ENCODE measurements around the gene CYFIP2. TPM values are rescaled to one million over a fixed set of nuclear protein-coding genes. Genes with fewer than 3 reads are reported as not detected.

Gene CYFIP2
- total RNA-seq, 1 donor from 2014 or later: 96.8 TPM

DNA sequence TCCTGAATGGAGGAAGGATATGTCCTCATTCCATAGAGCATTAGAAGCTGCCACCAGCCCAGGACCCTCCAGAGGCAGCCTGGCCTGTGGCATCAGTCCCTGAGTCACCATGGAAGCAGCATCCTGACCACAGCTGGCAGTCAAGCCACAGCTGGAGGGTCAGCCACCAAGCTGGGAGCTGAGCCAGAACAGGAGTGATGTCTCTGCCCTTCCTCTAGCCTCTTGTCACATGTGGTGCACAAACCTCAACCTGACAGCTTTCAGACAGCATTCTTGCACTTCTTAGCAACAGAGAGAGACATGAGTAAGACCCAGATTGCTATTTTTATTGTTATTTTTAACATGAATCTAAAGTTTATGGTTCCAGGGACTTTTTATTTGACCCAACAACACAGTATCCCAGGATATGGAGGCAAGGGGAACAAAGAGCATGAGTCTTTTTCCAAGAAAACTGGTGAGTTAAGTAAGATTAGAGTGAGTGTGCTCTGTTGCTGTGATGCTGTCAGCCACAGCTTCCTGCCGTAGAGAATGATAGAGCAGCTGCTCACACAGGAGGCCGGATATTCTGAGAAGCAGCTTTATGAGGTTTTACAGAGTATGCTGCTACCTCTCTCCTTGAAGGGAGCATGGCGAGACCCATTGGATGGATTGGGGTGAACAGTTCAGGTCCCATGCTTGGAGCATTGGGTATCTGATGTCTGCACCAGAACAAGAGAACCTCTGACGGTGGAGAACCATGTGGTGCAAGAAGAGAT, 13.0 kb upstream of the CYFIP2 start:
- H4K20me1 ChIP-seq (ENCODE audit: insufficient read depth, low read length): no peaks in the 10 kb centered on the region
- H3K9me3 ChIP-seq (ENCODE audit: insufficient read depth, low read depth, low read length): no peaks in the 10 kb centered on the region
- FAIRE-seq (no peak), DNase-seq (ENCODE audit: low read depth) (peak; percentile 8)
- no peak for TF ChIP-seq EZH2 (IDR thresholded peaks at IDR 0.05; ENCODE audit: insufficient read depth, low read length)
- TF ChIP-seq, protein P1, sequence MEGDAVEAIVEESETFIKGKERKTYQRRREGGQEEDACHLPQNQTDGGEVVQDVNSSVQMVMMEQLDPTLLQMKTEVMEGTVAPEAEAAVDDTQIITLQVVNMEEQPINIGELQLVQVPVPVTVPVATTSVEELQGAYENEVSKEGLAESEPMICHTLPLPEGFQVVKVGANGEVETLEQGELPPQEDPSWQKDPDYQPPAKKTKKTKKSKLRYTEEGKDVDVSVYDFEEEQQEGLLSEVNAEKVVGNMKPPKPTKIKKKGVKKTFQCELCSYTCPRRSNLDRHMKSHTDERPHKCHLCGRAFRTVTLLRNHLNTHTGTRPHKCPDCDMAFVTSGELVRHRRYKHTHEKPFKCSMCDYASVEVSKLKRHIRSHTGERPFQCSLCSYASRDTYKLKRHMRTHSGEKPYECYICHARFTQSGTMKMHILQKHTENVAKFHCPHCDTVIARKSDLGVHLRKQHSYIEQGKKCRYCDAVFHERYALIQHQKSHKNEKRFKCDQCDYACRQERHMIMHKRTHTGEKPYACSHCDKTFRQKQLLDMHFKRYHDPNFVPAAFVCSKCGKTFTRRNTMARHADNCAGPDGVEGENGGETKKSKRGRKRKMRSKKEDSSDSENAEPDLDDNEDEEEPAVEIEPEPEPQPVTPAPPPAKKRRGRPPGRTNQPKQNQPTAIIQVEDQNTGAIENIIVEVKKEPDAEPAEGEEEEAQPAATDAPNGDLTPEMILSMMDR (IDR thresholded peaks at IDR 0.05; ENCODE audit: insufficient read depth, low read depth, low read length): no peak
- H3K79me2 ChIP-seq (ENCODE audit: insufficient read depth, low read length): no peaks in the 10 kb centered on the region
- H3K36me3 ChIP-seq (ENCODE audit: insufficient read depth, low read length): no peaks in the 10 kb centered on the region
- H3K4me3 Mint-ChIP-seq (ENCODE audit: unreplicated experiment): no peak overlapping the region
- H3K9ac ChIP-seq (ENCODE audit: low read length): no peak overlapping the region
- no peak overlapping the region for H2AFZ ChIP-seq (ENCODE audit: low read depth, low read length)
- H3K27ac ChIP-seq (ENCODE audit: low read depth, low read length): no peak overlapping the region
- H3K4me1 Mint-ChIP-seq (ENCODE audit: low read depth, unreplicated experiment): peaks cover 16% of the 10 kb centered on the region
- H3K27me3 ChIP-seq (ENCODE audit: insufficient read depth, low read length): no peaks in the 10 kb centered on the region
- peak overlapping the region; percentile 95 for H3K27ac Mint-ChIP-seq (ENCODE audit: unreplicated experiment)
- H3K36me3 Mint-ChIP-seq (ENCODE audit: low read depth, unreplicated experiment): no peaks in the 10 kb centered on the region
- peaks cover 7% of the 10 kb centered on the region for H3K4me1 ChIP-seq (ENCODE audit: insufficient read depth, low read length)
- H3K9me3 Mint-ChIP-seq (ENCODE audit: unreplicated experiment): no peaks in the 10 kb centered on the region
- H3K4me3 ChIP-seq (ENCODE audit: insufficient read depth, low read depth, low read length): no peak overlapping the region
- peak overlapping the region; percentile 15 for H3K4me2 ChIP-seq (ENCODE audit: low read length)
- peaks cover 6% of the 10 kb centered on the region for H3K27me3 Mint-ChIP-seq (ENCODE audit: low read depth, unreplicated experiment)

DNA sequence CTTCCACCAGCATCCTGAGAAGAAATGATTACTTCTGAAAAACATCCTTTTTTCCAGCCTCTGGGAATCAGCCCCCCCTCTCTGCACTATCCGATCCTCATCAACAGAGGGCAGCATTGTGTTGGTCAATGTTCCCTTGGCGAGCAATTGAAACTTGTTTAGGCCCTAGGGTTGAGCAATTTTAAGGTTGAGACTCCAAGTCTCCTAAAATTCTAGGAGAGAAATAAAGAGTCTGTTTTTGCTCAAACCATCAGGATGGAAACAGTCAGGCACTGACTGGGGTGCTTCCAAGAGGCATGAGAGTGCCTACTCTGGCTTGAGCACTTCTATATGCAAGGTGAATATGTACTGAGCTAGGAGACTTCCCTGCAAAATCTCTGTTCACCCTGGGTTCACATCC, 12.4 kb upstream of the CYFIP2 start:
- peaks cover 7% of the 10 kb centered on the region for H3K4me1 ChIP-seq (ENCODE audit: insufficient read depth, low read length)
- DNase-seq (ENCODE audit: low read depth) (peak; percentile 10), FAIRE-seq (peak; percentile 68)
- H3K36me3 Mint-ChIP-seq (ENCODE audit: low read depth, unreplicated experiment): no peaks in the 10 kb centered on the region
- H3K4me1 Mint-ChIP-seq (ENCODE audit: low read depth, unreplicated experiment): peaks cover 16% of the 10 kb centered on the region
- H3K27me3 ChIP-seq (ENCODE audit: insufficient read depth, low read length): no peaks in the 10 kb centered on the region
- no peak overlapping the region for H3K9ac ChIP-seq (ENCODE audit: low read length)
- H3K9me3 Mint-ChIP-seq (ENCODE audit: unreplicated experiment): no peaks in the 10 kb centered on the region
- no peak overlapping the region for H3K4me3 Mint-ChIP-seq (ENCODE audit: unreplicated experiment)
- H4K20me1 ChIP-seq (ENCODE audit: insufficient read depth, low read length): no peaks in the 10 kb centered on the region
- peak overlapping the region; percentile 69 for H3K27ac Mint-ChIP-seq (ENCODE audit: unreplicated experiment)
- no peak overlapping the region for H3K4me3 ChIP-seq (ENCODE audit: insufficient read depth, low read depth, low read length)
- no peaks in the 10 kb centered on the region for H3K79me2 ChIP-seq (ENCODE audit: insufficient read depth, low read length)
- no peaks in the 10 kb centered on the region for H3K9me3 ChIP-seq (ENCODE audit: insufficient read depth, low read depth, low read length)
- H3K4me2 ChIP-seq (ENCODE audit: low read length): peak overlapping the region; percentile 15
- peaks cover 6% of the 10 kb centered on the region for H3K27me3 Mint-ChIP-seq (ENCODE audit: low read depth, unreplicated experiment)
- TF ChIP-seq EZH2 (IDR thresholded peaks at IDR 0.05; ENCODE audit: insufficient read depth, low read length): no peak
- TF ChIP-seq, protein P1 (IDR thresholded peaks at IDR 0.05; ENCODE audit: insufficient read depth, low read depth, low read length): peak; percentile 92
- H3K36me3 ChIP-seq (ENCODE audit: insufficient read depth, low read length): no peaks in the 10 kb centered on the region
- H2AFZ ChIP-seq (ENCODE audit: low read depth, low read length): no peak overlapping the region
- H3K27ac ChIP-seq (ENCODE audit: low read depth, low read length): no peak overlapping the region

DNA sequence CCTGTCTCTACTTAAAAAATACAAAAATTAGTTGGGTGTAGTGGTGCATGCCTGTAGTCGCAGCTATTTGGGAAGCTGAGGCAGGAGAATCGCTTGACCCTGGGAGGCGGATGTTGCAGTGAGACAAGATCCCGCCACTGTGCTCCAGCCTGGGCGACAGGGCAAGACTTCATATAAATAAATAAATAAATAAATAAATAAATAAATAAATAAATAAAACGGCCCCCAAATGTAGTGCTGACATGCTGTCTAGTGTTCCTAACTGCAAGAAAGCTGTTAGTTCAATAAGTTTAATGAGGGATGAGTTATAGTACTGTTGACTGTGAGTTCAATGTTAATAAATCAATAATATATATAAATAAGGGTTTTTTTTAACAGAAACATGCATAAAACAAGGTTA, 7.5 kb upstream of the CYFIP2 start:
- H3K4me3 Mint-ChIP-seq (ENCODE audit: unreplicated experiment): no peak overlapping the region
- Histone ChIP-seq H3K79me2 (ENCODE audit: insufficient read depth, low read length) (no peaks in the 10 kb centered on the region), H2AFZ (ENCODE audit: low read depth, low read length) (no peak overlapping the region), H3K4me2 (ENCODE audit: low read length) (no peak overlapping the region), H3K27me3 (ENCODE audit: insufficient read depth, low read length) (peaks cover 19% of the 10 kb centered on the region), H3K27ac (ENCODE audit: low read depth, low read length) (no peak overlapping the region), H3K4me3 (ENCODE audit: insufficient read depth, low read depth, low read length) (no peak overlapping the region), H3K9me3 (ENCODE audit: insufficient read depth, low read depth, low read length) (no peaks in the 10 kb centered on the region), H3K4me1 (ENCODE audit: insufficient read depth, low read length) (no peaks in the 10 kb centered on the region), H4K20me1 (ENCODE audit: insufficient read depth, low read length) (no peaks in the 10 kb centered on the region), H3K36me3 (ENCODE audit: insufficient read depth, low read length) (no peaks in the 10 kb centered on the region), H3K9ac (ENCODE audit: low read length) (no peak overlapping the region)
- no peaks in the 10 kb centered on the region for H3K36me3 Mint-ChIP-seq (ENCODE audit: low read depth, unreplicated experiment)
- no peak for FAIRE-seq
- no peak overlapping the region for H3K27ac Mint-ChIP-seq (ENCODE audit: unreplicated experiment)
- H3K4me1 Mint-ChIP-seq (ENCODE audit: low read depth, unreplicated experiment): peaks cover 4% of the 10 kb centered on the region
- TF ChIP-seq, protein P1 (IDR thresholded peaks at IDR 0.05; ENCODE audit: insufficient read depth, low read depth, low read length): no peak
- no peak for TF ChIP-seq EZH2 (IDR thresholded peaks at IDR 0.05; ENCODE audit: insufficient read depth, low read length)
- no peak for DNase-seq (ENCODE audit: low read depth)
- no peaks in the 10 kb centered on the region for H3K9me3 Mint-ChIP-seq (ENCODE audit: unreplicated experiment)
- H3K27me3 Mint-ChIP-seq (ENCODE audit: low read depth, unreplicated experiment): peaks cover 30% of the 10 kb centered on the region
